Sciatic nerve (tissue), 2 donors: ENCODE data around the gene ACTG2. TPM values are rescaled to one million over a fixed set of nuclear protein-coding genes. Genes with fewer than 3 reads are reported as not detected.

Experiments used
- ATAC-seq: fragments of 200-7000 bp; cut with Tn5 transposase; one replicate; pipeline ENCODE4 v1.9.1; 2020; ENCODE audit warnings: mild to moderate bottlenecking, moderate library complexity
- DNase-seq: peaks from one replicate; pipeline ENCODE4 v3.0.0-alpha.2; 2020; ENCODE audit warnings: low spot score
- intact Hi-C: fragments of 100-400 bp; cut with DNase I; formaldehyde crosslinking; loops from one replicate; pipeline ENCODE4 v1.14.2; 2022
- total RNA-seq: library from RNA; stranded (reverse); fragmentation: NEBNext Ultra II Directional; extraction: Animal tissue kit (Norgen Biotek cat#: 25700); gene quantifications from one replicate; pipeline ENCODE4 v1.2.1, GENCODE V29; 2021
- donor health status: DM: no; HTN: no; CAD: no.
- donor health status: DM: no; HTN: no; CAD: no.

The ACTG2 gene
- total RNA-seq, 1 donor from 2014 or later: 4.4 TPM

GRCh38 chr2:73908689-73909652, 16.2 kb downstream of the ACTG2 start:
- no peak for DNase-seq
- intact Hi-C loops: no loop called here

GRCh38 chr2:73910873-73911547, 18.2 kb downstream of the ACTG2 start:
- no peak for DNase-seq
- intact Hi-C loops: no loop called here
- ATAC-seq: no peak

More at GRCh38 chr2:73908689-73909652, 16.2 kb downstream of the ACTG2 start:
- ATAC-seq: no peak

- intact Hi-C loops: no loop called here
- no peak for DNase-seq
- ATAC-seq: no peak
Measured at GRCh38 chr2:73911548-73912208, 18.9 kb downstream of the ACTG2 start.

GRCh38 chr2:73913414-73914054, 20.7 kb downstream of the ACTG2 start:
- intact Hi-C loops: no loop called here
- DNase-seq (no peak), ATAC-seq (no peak)

GRCh38 chr2:73914667-73915066, 21.9 kb downstream of the ACTG2 start:
- intact Hi-C loops: no loop called here
- ATAC-seq (no peak), DNase-seq (no peak)

GRCh38 chr2:73915437-73915993, 22.7 kb downstream of the ACTG2 start:
- DNase-seq (no peak), ATAC-seq (no peak)
- intact Hi-C loops: no loop called here

- intact Hi-C loops: no loop called here
- DNase-seq: no peak
- ATAC-seq: no peak
Measured at GRCh38 chr2:73916666-73917065, 23.9 kb downstream of the ACTG2 start.

- DNase-seq (no peak), ATAC-seq (no peak)
- intact Hi-C loops: no loop called here
Measured at GRCh38 chr2:73917296-73917695, 24.5 kb downstream of the ACTG2 start.

- ATAC-seq (no peak), DNase-seq (no peak)
- intact Hi-C loops: no loop called here
Measured at GRCh38 chr2:73917696-73918207, 24.9 kb downstream of the ACTG2 start.

GRCh38 chr2:73918856-73919255, 26.0 kb downstream of the ACTG2 start:
- DNase-seq (no peak), ATAC-seq (no peak)
- intact Hi-C loops: no loop called here

GRCh38 chr2:73919596-73920228, 26.9 kb downstream of the ACTG2 start:
- DNase-seq (no peak), ATAC-seq (no peak)
- intact Hi-C loops: no loop called here

- no peak for ATAC-seq
- intact Hi-C loops: no loop called here
- no peak for DNase-seq
Measured at GRCh38 chr2:73920577-73921545, 28.1 kb downstream of the ACTG2 start.

- DNase-seq (no peak), ATAC-seq (no peak)
- intact Hi-C loops: no loop called here
Measured at GRCh38 chr2:73921581-73921980, 28.8 kb downstream of the ACTG2 start.

GRCh38 chr2:73922681-73923080, 29.9 kb downstream of the ACTG2 start:
- ATAC-seq (no peak), DNase-seq (no peak)
- intact Hi-C loops: no loop called here

- DNase-seq (no peak), ATAC-seq (no peak)
- intact Hi-C loops: no loop called here
Measured at GRCh38 chr2:73925033-73925704, 32.4 kb downstream of the ACTG2 start.

- intact Hi-C loops: no loop called here
- ATAC-seq (no peak), DNase-seq (no peak)
Measured at GRCh38 chr2:73925853-73926492, 33.2 kb downstream of the ACTG2 start.
